ENCODE results near the gene PPP1R2.

The PPP1R2 gene

DNA sequence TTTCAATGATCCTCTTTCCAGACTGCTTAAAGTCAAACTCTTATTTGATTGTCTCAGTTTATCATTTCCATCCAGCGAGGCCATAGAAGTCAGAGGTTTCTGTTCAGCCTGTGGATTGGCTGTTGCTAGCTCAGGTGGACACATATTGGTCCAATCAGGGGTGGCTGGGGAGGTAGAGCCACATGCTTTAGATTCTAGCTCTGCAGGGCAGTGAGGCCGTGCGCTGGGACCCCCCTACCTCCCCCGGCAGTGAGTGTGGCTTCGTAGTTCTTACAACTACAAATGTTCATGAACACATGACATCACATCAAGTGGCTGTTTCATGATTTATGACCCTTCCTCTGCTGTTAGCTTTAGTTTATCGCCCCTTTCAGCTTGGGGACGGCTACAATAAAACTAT is 22.6 kb upstream of the PPP1R2 start:
- DNase-seq (ENCODE audit: low read depth): no peak

- DNase-seq (ENCODE audit: low read depth): no peak
Measured at GRCh38 chr3:195563317-195563716, 20.2 kb upstream of the PPP1R2 start.

- no peak for DNase-seq (ENCODE audit: low read depth)
Measured at GRCh38 chr3:195559723-195560409, 16.7 kb upstream of the PPP1R2 start.

DNA sequence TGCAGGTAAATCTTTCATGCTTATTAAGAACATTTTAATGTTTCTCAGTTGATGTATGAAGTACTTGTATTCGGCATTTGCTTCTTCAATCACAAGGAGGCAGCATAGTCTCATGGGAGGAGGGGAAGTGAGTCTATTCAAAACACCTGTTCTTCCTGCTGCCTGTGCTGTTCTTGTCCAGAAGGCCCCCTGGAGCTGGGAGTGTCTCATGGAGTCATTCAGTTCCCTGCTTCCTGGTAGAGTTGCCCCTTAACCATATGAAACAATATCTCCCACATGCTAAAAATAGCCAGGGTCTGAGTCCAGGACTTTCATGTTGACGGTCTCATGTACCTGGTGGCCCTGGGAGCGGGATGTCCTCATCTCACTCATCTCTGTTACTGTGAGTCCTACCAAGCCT is 15.5 kb upstream of the PPP1R2 start:
- DNase-seq (ENCODE audit: low read depth): no peak

- no peak for DNase-seq (ENCODE audit: low read depth)
Measured at GRCh38 chr3:195557322-195557721, 14.2 kb upstream of the PPP1R2 start.

- no peak for DNase-seq (ENCODE audit: low read depth)
Measured at GRCh38 chr3:195556390-195556789, 13.3 kb upstream of the PPP1R2 start.

DNA sequence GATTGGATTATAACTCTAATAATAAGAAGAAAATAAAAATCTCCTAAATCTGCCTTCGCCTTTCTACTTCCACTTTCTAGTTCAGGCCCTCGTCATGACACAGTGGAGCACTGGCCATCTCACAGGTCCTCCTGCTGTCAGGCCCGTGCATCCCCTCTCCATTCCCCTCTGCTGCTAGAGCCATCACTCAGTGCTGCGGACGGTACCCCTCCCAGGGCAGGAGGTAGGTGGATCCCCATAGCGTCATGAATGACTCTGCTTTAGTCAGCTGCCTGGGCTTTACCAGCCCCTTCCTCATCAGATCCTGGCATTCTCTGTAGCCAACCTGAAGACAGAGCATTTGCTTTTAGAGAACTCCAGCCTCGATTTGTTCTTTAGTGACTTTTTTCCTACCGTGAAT is 12.0 kb upstream of the PPP1R2 start:
- DNase-seq (ENCODE audit: low read depth): no peak

DNA sequence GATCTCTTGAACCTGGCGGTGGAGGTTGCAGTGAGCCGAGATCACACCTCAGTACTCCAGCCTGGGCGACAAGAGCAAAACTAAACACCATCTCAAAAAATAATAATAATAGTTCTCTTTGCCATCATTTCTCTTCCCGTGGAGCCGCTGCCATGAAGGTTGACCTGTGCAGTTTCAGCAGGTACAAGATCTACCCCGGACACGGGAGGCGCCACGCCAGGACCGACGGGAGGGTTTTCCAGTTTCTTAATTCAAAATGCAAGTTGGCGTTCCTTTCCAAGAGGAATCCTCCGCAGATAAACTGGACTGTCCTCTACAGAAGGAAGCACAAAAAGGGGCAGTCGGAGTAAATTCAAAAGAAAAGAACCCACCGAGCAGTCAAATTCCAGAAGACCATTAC is 11.3 kb upstream of the PPP1R2 start:
- no peak for DNase-seq (ENCODE audit: low read depth)

GRCh38 chr3:195553268-195553667 is 10.1 kb upstream of the PPP1R2 start:
- no peak for DNase-seq (ENCODE audit: low read depth)

DNA sequence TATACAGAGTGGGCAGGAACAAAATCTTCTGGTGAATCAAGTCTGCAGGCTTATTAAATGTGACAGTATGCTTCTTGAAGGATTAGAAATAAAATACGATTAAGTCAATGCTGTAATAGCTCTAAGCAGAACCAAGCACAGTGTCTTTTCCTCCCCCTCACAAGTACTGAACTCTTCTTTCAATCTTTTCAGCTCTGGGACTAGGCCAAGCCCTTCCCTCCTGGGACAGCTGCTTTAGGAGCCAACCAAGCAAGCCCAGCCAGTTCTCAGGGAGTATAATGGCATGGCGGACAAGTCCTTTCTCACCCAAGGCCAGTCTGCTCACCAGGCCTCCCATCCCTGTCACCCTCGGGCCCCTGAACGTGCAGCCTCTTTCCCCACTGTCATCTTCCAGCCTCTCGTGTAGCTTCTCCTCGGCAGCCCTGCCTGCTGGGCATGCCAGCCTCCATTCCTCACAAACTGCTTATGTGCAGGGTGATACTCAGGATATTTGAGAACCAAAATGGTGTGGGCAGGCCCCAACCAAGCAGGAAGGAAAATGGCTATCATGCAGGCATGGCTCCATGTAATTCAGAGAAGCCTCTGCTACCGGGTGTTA is 8.4 kb upstream of the PPP1R2 start:
- no peak for DNase-seq (ENCODE audit: low read depth)

- DNase-seq (ENCODE audit: low read depth): no peak
Measured at GRCh38 chr3:195550723-195551122, 7.6 kb upstream of the PPP1R2 start.

DNA sequence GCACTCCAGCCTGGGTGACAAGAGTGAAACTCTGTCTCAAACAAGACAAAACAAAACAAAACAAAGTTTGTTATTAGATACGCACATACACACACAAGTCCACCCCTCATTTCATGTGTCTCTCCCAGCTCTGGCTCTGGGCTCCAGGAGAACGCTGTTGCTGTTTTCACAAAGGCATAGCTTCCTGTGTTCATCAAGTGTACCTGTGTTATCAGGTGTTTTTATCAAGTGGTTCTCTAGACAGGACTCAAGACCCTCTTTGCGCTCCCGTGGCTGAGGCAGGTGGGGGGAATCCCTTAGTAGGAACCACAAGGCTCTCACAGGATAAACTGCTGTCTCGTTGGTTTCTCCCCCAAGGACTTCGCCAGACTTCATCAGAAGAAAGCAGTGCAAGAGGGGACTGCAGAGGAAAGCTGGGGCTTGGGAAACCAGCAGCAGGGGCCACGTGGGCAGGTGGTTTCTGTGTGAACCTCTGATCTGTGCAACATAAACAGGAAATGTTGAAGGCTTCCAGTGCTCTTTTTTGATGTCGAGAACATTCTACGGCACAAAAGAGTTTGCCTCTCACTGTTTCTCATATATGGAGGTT is 6.9 kb upstream of the PPP1R2 start:
- peak; percentile 64 for DNase-seq (ENCODE audit: low read depth)

DNA sequence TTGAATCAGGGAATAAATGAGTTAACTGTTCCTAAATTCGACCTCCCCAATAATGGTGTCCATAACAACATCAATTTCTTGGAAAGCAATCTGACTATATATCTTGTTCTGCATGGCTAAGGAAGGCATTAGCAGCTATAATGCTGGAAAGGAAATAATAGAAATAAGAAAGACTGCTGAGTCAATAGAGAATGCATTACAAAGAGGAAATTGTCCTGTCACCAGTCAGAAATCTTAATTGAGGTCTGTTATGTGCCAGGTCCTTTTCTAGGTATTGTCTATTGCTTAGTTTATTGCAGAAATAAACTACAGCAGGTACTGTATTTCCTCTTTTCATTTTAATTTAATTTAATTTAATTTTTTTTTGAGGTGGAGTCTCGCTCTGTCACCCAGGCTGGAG is 5.9 kb upstream of the PPP1R2 start:
- no peak for DNase-seq (ENCODE audit: low read depth)

DNA sequence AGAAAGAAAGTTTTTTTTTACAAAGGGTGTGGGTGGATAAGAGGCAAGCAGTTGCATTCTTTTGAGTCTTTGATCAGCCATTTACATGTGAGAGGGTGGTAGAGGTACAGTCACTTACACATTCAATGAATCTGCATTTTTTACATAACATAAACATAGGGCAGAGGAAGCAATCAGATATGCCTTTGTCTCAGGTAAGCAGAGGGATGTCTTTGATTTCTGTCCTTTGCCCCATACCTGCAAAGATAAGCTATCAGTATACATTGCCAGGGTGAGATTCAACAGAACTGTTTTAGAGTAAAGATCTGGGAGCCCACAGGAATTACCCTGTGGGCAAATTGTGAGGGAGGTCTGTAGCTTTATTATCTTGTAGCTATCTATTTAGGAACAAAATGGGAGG is 5.4 kb upstream of the PPP1R2 start:
- no peak for DNase-seq (ENCODE audit: low read depth)

DNA sequence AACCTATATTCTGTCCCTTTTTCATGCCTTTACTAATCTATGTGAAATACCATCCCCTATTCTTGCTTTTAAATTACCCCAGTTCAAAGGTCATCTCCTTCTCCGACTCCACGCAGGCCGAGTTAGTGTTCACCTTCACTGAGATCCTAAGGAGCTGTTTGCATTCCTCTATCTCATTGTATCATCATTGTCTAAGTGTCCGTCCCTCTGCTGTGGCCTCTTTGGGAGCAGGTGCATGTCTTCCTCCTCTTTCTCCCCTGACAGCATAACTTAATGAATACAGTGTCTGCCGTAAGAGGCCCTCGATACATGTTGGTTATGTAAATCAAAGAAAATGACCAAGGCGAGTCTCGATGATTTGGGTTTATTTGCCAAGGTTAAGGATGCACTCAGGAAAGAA is 4.9 kb upstream of the PPP1R2 start:
- no peak for DNase-seq (ENCODE audit: low read depth)

- no peak for DNase-seq (ENCODE audit: low read depth)
Measured at GRCh38 chr3:195546130-195546560, 3.0 kb upstream of the PPP1R2 start.

GRCh38 chr3:195544634-195545033 is 1.5 kb upstream of the PPP1R2 start:
- no peak for DNase-seq (ENCODE audit: low read depth)

DNA sequence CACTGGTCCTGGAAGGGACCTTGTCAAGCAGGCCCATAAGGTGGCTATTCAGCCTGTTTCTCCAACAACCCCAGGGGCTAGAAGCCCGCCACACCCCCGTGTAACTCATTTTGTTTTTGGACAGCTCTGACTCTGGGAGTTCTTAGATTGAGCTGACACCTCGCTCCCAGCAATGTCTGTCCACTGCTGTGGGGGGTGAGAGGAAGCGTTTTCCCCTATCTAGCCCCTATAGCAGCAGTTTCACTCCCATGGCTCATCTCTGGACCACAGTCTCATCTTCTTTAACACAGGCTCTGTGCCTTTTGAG is 1.1 kb upstream of the PPP1R2 start:
- no peak for DNase-seq (ENCODE audit: low read depth)

DNA sequence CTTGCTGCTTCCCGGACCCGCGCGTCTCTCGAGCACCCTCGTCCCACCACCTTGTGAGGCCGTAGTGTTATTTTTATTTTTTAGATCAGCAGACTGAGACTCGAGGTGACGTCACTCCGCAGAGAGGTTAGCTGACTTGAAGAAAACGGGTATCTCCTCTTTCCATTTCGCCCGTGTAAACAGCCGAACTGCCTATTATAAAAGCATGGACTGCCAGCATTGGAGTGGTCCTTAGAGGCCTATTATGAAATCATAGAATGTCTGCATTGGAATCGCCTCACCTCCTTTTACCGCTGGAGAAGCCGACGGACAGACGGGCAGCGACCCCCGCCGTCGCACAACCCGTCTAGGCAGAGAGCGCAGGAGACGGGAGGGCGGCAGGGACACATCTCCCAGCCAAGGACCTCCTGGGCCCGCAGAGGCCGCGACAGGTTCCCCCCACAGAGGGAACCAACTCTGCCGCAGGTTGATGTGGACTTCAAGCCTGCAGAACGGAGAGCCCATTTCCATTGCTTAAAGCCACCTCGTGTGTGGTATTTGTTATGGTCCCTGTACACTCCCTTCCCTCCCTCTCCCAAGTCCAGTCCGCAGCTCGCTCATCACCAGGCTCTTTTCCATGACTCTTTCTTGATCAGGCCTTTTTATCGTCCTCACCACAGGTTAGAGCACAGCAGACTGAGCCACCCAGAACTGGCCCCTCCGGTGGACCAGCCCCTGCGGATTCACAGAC is 540 bp upstream of the PPP1R2 start:
- no peak for DNase-seq (ENCODE audit: low read depth)

DNA sequence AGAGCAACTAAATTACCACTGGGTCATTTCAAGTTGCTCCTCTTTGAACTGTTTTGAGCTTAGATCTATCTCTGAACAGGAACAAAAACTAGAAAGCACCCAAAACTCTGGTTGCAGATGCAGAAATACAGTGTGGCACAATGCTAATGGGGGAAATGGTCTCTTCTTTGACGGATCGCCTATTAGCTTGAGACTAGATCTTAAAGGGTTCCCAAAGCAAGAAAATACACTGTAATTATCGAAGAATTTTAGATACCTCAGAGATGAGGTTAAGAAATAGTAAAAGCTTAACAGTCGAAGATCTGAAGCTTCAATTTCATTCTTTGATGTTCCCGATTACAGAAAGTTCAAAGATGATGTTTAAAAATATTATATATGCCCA is 818 bp downstream of the PPP1R2 start:
- DNase-seq (ENCODE audit: low read depth): no peak

- DNase-seq (ENCODE audit: low read depth): no peak
Measured at GRCh38 chr3:195540511-195540910, 2.6 kb downstream of the PPP1R2 start.

DNA sequence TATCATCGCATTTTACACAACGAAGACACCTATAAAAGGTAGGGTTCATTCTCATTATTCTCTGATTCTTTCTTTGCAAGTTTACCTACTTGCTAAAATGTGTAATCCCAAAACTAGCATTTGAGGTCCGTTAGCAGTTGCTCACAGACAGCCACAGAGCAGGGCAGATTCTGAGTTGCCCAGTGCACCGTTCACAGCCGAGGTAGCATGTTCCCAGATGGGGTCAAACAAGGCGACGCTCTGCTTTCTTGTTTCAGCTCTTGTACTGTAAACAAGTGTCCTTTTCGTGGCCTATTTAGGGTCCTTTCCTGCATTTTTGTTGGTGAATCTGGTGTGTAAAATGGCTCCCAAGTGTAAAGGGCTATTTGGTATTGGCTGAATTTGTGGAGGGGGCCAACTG is 3.1 kb downstream of the PPP1R2 start:
- DNase-seq (ENCODE audit: low read depth): no peak

- DNase-seq (ENCODE audit: low read depth): no peak
Measured at GRCh38 chr3:195539479-195539878, 3.6 kb downstream of the PPP1R2 start.
